H9 (cell line): ENCODE results near the gene POLD3. TPM values are rescaled to one million over a fixed set of nuclear protein-coding genes. Genes with fewer than 3 reads are reported as not detected.

Experiments
- DNase-seq: peaks from one replicate; pipeline ENCODE4 v3.0.0-alpha.2; 2017
- H2AFZ ChIP-seq: one replicate; pipeline ENCODE4 v1.6.1; 2013; ENCODE audit warnings: mild to moderate bottlenecking, low read length, control low read depth, moderate library complexity
- H2AK5ac ChIP-seq: 2 replicates; pipeline ENCODE4 v1.6.1; 2013; ENCODE audit warnings: low read length, control low read depth, mixed read lengths; ENCODE audit not compliant: insufficient read length
- H2BK120ac ChIP-seq: one replicate; pipeline ENCODE4 v1.6.1; 2013; ENCODE audit warnings: low read depth, mild to moderate bottlenecking, low read length, control low read depth, inconsistent platforms; ENCODE audit not compliant: poor library complexity, severe bottlenecking
- H2BK12ac ChIP-seq: 2 replicates; pipeline ENCODE4 v1.6.1; 2013; ENCODE audit warnings: low read length, control low read depth, mixed read lengths, low read depth; ENCODE audit not compliant: insufficient read length
- H2BK15ac ChIP-seq: 2 replicates; pipeline ENCODE4 v1.6.1; 2013; ENCODE audit warnings: low read depth, low read length, control low read depth
- H2BK20ac ChIP-seq: one replicate; pipeline ENCODE4 v1.6.1; 2013; ENCODE audit warnings: low read depth, mild to moderate bottlenecking, low read length, control low read depth, inconsistent platforms; ENCODE audit not compliant: poor library complexity, severe bottlenecking
- H2BK5ac ChIP-seq: 2 replicates; pipeline ENCODE4 v1.6.1; 2013; ENCODE audit warnings: low read length, control low read depth, mixed read lengths; ENCODE audit not compliant: insufficient read length
- H3K14ac ChIP-seq: 2 replicates; pipeline ENCODE4 v1.6.1; 2013; ENCODE audit warnings: low read length, control low read depth; ENCODE audit not compliant: insufficient read depth
- H3K18ac ChIP-seq: 2 replicates; pipeline ENCODE4 v1.6.1; 2013; ENCODE audit warnings: low read depth, mild to moderate bottlenecking, mixed read lengths, low read length, control low read depth; ENCODE audit not compliant: insufficient read length
- H3K23ac ChIP-seq: 2 replicates; pipeline ENCODE4 v1.6.1; 2013; ENCODE audit warnings: low read length, control low read depth, mixed read lengths, low read depth; ENCODE audit not compliant: insufficient read length
- H3K23me2 ChIP-seq: 2 replicates; pipeline ENCODE4 v1.6.1; 2013; ENCODE audit warnings: low read depth, mild to moderate bottlenecking, mixed read lengths, low read length, control low read depth; ENCODE audit not compliant: insufficient read length, poor library complexity, severe bottlenecking
- H3K27ac ChIP-seq: 2 replicates; pipeline ENCODE4 v1.5.1; 2013; ENCODE audit warnings: low read length, control low read depth, mixed read lengths, low read depth; ENCODE audit not compliant: insufficient read length
- H3K27me3 ChIP-seq: 2 replicates; pipeline ENCODE4 v1.6.1; 2013; ENCODE audit warnings: low read length, control low read depth, inconsistent platforms; ENCODE audit not compliant: insufficient read depth
- H3K4ac ChIP-seq: 2 replicates; pipeline ENCODE4 v1.6.1; 2013; ENCODE audit warnings: low read depth, mild to moderate bottlenecking, control low read depth, inconsistent platforms, low read length, moderate library complexity
- H3K4me1 ChIP-seq: 2 replicates; pipeline ENCODE4 v1.6.1; 2013; ENCODE audit warnings: low read length, control low read depth, inconsistent platforms; ENCODE audit not compliant: insufficient read depth
- H3K4me2 ChIP-seq: 2 replicates; pipeline ENCODE4 v1.6.1; 2013; ENCODE audit warnings: low read length, control low read depth, mixed read lengths; ENCODE audit not compliant: insufficient read length, insufficient read depth
- H3K56ac ChIP-seq: 2 replicates; pipeline ENCODE4 v1.6.1; 2013; ENCODE audit warnings: low read depth, mild to moderate bottlenecking, mixed read lengths, low read length, control low read depth; ENCODE audit not compliant: insufficient read length
- H3K79me1 ChIP-seq: 2 replicates; pipeline ENCODE4 v1.6.1; 2013; ENCODE audit warnings: low read depth, mild to moderate bottlenecking, moderate library complexity, low read length, control low read depth, inconsistent platforms; ENCODE audit not compliant: insufficient read depth, poor library complexity, severe bottlenecking
- H3K79me2 ChIP-seq: 2 replicates; pipeline ENCODE4 v1.6.1; 2013; ENCODE audit warnings: low read length, control low read depth, inconsistent platforms; ENCODE audit not compliant: insufficient read depth
- H3K9ac ChIP-seq: 2 replicates; pipeline ENCODE4 v1.6.1; 2013; ENCODE audit warnings: low read length, control low read depth, mixed read lengths; ENCODE audit not compliant: insufficient read length; ENCODE audit errors: extremely low read depth
- H3K9me3 ChIP-seq: one replicate; pipeline ENCODE4 v1.6.1; 2013; ENCODE audit warnings: low read depth, low read length, inconsistent platforms; ENCODE audit not compliant: control insufficient read depth
- H3T11ph ChIP-seq: one replicate; pipeline ENCODE4 v1.6.1; 2013; ENCODE audit warnings: mild to moderate bottlenecking, low read length, control low read depth, inconsistent platforms
- H4K20me1 ChIP-seq: one replicate; pipeline ENCODE4 v1.6.1; 2013; ENCODE audit not compliant: control insufficient read depth, insufficient read length, insufficient read depth
- H4K5ac ChIP-seq: 2 replicates; pipeline ENCODE4 v1.6.1; 2013; ENCODE audit warnings: low read depth, mild to moderate bottlenecking, mixed read lengths, low read length, control low read depth; ENCODE audit not compliant: insufficient read length
- H4K8ac ChIP-seq: replicated peaks from 2 replicates; pipeline ENCODE4 v1.6.1; 2013; ENCODE audit warnings: low read length, control low read depth, mixed read lengths, low read depth; ENCODE audit not compliant: insufficient read length
- H4K91ac ChIP-seq: 2 replicates; pipeline ENCODE4 v1.6.1; 2013; ENCODE audit warnings: low read depth, mild to moderate bottlenecking, moderate library complexity, mixed read lengths, low read length, control low read depth; ENCODE audit not compliant: insufficient read length
- H3K27ac Mint-ChIP-seq, 3 experiments: 2 replicates in 2 of 3; 3 replicates in 1 of 3; pipeline ENCODE4 v1.8.0; 2020 to 2021; ENCODE audit warnings: mixed read lengths in 3 of 3, mild to moderate bottlenecking in 1 of 3, moderate library complexity in 1 of 3
- H3K27me3 Mint-ChIP-seq: 2 replicates; pipeline ENCODE4 v1.8.0; 2021; ENCODE audit warnings: low read depth, mild to moderate bottlenecking, moderate library complexity, mixed read lengths
- H3K36me3 Mint-ChIP-seq, 3 experiments: 2 replicates in 2 of 3; 3 replicates in 1 of 3; pipeline ENCODE4 v1.8.0; 2020 to 2021; ENCODE audit warnings: low read depth in 3 of 3, mixed read lengths in 3 of 3; ENCODE audit not compliant: insufficient read depth in 1 of 3
- H3K4me1 Mint-ChIP-seq, 2 experiments: 2 replicates each; pipeline ENCODE4 v1.8.0; 2020; ENCODE audit warnings: mixed read lengths in 2 of 2
- H3K4me3 Mint-ChIP-seq, 2 experiments: 2 replicates in 1 of 2; 3 replicates in 1 of 2; pipeline ENCODE4 v1.8.0; 2020 to 2021; ENCODE audit warnings: mild to moderate bottlenecking in 2 of 2, mixed read lengths in 2 of 2, moderate library complexity in 1 of 2
- H3K9me3 Mint-ChIP-seq, 2 experiments: 2 replicates in 1 of 2; 3 replicates in 1 of 2; pipeline ENCODE4 v1.8.0; 2020; ENCODE audit warnings: mild to moderate bottlenecking in 2 of 2, mixed read lengths in 2 of 2, moderate library complexity in 1 of 2
- WGBS: extraction: QIAGEN DNeasy Blood & Tissue Kit; methylation state at CpG from one replicate; pipeline ENCODE4 v1.1.7; 2013; ENCODE audit warnings: missing lambda C conversion rate, low lambda C conversion rate, mixed read lengths; ENCODE audit not compliant: insufficient read length; ENCODE audit errors: extremely low coverage; 5-methylcytosine and 5-hydroxymethylcytosine counted together
- total RNA-seq: library from RNA; stranded (reverse); gene quantifications from 2 replicates; pipeline ENCODE4 v1.2.1, GENCODE V29; 2021
- TF ChIP-seq, protein P1 (sequence below): fragments of 200-600 bp; sonication (generic); conservative IDR thresholded peaks from 3 replicates; pipeline ENCODE4 v1.8.0; 2021; ENCODE audit warnings: antibody characterized with exemption, mild to moderate bottlenecking

POLD3 gene
- total RNA-seq, 1 experiment from 2014 or later, result 34.1 TPM

DNA sequence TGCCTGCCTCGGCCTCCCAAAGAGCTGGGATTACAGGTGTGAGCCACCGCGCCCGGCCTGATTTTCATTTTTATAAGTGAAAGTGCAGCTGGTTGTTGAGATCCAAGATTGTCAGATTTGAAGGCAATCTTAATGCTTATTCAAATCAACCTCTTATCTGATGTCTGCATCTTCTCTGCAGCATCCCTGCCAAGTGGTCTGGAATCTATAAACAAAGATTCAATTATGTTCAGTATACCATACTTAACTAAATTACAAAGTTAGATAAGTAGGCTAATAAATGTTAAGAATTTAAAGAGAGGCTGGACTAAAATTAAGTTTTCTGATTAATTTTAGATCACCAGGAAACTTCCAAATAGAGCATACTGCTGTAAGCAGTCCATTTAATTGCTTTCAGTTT, 53.8 kb downstream of the POLD3 start:
- Histone ChIP-seq H3K4me1 (no peaks in the 10 kb centered on the region), H4K5ac (no peak overlapping the region), H3K23ac (no peak overlapping the region), H4K91ac (no peak overlapping the region), H2BK20ac (no peak overlapping the region), H2AFZ (no peak overlapping the region), H3K9me3 (no peaks in the 10 kb centered on the region), H4K8ac (no peak overlapping the region), H3K56ac (no peak overlapping the region), H3K4ac (no peak overlapping the region), H3K23me2 (no peaks in the 10 kb centered on the region), H3K4me2 (no peak overlapping the region), H3K27ac (no peak overlapping the region), H3K27me3 (no peaks in the 10 kb centered on the region), H3K9ac (no peak overlapping the region), H3K14ac (no peak overlapping the region), H3K79me1 (no peaks in the 10 kb centered on the region), H2BK15ac (no peak overlapping the region), H4K20me1 (no peaks in the 10 kb centered on the region), H3K79me2 (no peaks in the 10 kb centered on the region), H2BK5ac (no peak overlapping the region), H3K18ac (no peak overlapping the region), H2BK12ac (no peak overlapping the region), H3T11ph (no peak overlapping the region), H2BK120ac (no peak overlapping the region), H2AK5ac (no peak overlapping the region)
- Mint-ChIP-seq H3K36me3 (peaks cover 6 to 16% (median 8%) of the 10 kb centered on the region in 3 experiments), H3K4me3 (no peak overlapping the region), H3K27ac (no peak overlapping the region), H3K9me3 (no peaks in the 10 kb centered on the region), H3K27me3 (no peaks in the 10 kb centered on the region), H3K4me1 (peaks cover 8% of the 10 kb centered on the region in 2 experiments)
- no peak for DNase-seq
- no CpG with 5 or more reads among the region's 4 CpGs for WGBS
- TF ChIP-seq, protein P1, sequence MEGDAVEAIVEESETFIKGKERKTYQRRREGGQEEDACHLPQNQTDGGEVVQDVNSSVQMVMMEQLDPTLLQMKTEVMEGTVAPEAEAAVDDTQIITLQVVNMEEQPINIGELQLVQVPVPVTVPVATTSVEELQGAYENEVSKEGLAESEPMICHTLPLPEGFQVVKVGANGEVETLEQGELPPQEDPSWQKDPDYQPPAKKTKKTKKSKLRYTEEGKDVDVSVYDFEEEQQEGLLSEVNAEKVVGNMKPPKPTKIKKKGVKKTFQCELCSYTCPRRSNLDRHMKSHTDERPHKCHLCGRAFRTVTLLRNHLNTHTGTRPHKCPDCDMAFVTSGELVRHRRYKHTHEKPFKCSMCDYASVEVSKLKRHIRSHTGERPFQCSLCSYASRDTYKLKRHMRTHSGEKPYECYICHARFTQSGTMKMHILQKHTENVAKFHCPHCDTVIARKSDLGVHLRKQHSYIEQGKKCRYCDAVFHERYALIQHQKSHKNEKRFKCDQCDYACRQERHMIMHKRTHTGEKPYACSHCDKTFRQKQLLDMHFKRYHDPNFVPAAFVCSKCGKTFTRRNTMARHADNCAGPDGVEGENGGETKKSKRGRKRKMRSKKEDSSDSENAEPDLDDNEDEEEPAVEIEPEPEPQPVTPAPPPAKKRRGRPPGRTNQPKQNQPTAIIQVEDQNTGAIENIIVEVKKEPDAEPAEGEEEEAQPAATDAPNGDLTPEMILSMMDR, result no peak
